SU-DHL-6 (cell line): Measurements from ENCODE around the gene SMARCD2.

Experiments used
- EZH2phosphoT487 ChIP-seq: fragments of 200-600 bp; sonication (generic), shearing (Covaris generic); conservative IDR thresholded peaks from 2 replicates; pipeline ENCODE4 v1.6.1; 2018; ENCODE audit warnings: mild to moderate bottlenecking, antibody characterized with exemption, low read length, moderate library complexity, mixed read lengths
- TF ChIP-seq, protein P1 (sequence below): fragments of 200-600 bp; sonication (generic); IDR thresholded peaks from one replicate; pipeline ENCODE4 v1.5.1; 2017; ENCODE audit warnings: antibody characterized with exemption, mild to moderate bottlenecking, low read length, moderate library complexity; ENCODE audit not compliant: insufficient read depth, poor library complexity, severe bottlenecking

DNA sequence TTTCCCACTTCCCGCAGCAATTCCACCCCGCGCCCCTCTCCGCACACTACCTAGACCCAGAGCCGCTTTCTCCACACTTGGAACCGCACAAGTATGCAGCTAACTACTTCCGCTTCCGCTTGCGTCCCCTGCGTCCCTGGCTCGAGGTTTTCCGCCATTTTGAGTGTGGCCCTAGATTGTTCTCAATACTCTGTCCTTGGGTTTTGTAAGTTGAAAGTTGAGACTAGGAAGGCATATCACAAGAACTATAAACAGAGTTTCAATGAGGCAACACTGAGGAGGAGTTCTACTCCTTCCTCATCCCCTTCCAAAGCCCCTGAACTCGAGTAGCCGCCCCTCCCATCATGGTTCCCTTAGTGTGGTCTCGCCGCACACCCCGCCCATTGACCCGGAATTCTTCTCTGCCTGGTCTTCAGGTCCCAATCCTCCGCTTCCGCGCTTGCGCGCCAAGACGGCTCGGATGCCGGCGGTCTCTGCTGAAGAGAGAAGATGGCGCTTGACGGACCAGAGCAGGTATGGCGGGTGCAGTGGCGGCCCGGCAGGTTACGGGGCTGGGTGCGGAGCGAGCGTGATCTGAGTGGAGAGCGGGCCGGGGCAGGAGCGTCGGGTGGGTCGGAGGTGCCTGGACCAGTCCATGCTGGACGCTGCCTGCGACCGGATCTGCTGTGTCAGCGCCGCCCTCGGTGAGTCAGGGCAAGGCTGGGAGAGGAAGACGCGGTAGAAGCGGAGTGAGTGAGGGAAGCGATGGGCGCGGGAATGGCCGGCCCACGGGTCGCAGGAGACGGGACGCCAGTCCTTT is 15.3 kb downstream of the SMARCD2 start, which contains the start of the genes FTSJ3 and PSMC5:
- TF ChIP-seq, protein P1, sequence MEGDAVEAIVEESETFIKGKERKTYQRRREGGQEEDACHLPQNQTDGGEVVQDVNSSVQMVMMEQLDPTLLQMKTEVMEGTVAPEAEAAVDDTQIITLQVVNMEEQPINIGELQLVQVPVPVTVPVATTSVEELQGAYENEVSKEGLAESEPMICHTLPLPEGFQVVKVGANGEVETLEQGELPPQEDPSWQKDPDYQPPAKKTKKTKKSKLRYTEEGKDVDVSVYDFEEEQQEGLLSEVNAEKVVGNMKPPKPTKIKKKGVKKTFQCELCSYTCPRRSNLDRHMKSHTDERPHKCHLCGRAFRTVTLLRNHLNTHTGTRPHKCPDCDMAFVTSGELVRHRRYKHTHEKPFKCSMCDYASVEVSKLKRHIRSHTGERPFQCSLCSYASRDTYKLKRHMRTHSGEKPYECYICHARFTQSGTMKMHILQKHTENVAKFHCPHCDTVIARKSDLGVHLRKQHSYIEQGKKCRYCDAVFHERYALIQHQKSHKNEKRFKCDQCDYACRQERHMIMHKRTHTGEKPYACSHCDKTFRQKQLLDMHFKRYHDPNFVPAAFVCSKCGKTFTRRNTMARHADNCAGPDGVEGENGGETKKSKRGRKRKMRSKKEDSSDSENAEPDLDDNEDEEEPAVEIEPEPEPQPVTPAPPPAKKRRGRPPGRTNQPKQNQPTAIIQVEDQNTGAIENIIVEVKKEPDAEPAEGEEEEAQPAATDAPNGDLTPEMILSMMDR: peak; percentile 44
- no peak for TF ChIP-seq EZH2phosphoT487
